GM12878 (cell line): ENCODE results near the gene BRF1. TPM values are rescaled to one million over a fixed set of nuclear protein-coding genes. Genes with fewer than 3 reads are reported as not detected.

ENCODE experiments used
- ATAC-seq: fragments of 200-7000 bp; cut with Tn5 transposase; 3 replicates; pipeline ENCODE4 v1.9.1; 2020; ENCODE audit warnings: mild to moderate bottlenecking, moderate library complexity
- BruUV-seq: library from RNA; stranded (reverse); fragments of 400-500 nt; replicated peaks from 2 replicates; lab custom pipeline; 2021; lab: Mats Ljungman, UMichigan
- CTCF ChIA-PET: fragments of 300-600 bp; sonication (Branson Sonifier 250); formaldehyde crosslinking; extraction: SDS; loops from one replicate; lab custom pipeline; 2021; ENCODE audit warnings: inconsistent platforms; lab: Yijun Ruan, JAX
- POLR2A ChIA-PET: fragments of 350-600 bp; formaldehyde crosslinking; extraction: SDS; loops from one replicate; lab custom pipeline; 2021; ENCODE audit warnings: inconsistent platforms; lab: Charles Lee
- RAD21 ChIA-PET: fragments of 300-600 bp; sonication (Branson Sonifier 250); formaldehyde crosslinking; loops from one replicate; lab custom pipeline; 2023; ENCODE audit warnings: antibody characterized with exemption; ENCODE audit not compliant: unreplicated experiment; lab: Charles Lee
- SMC1A ChIA-PET: fragments of 300-600 bp; sonication (Branson Sonifier 250); formaldehyde crosslinking; loops from one replicate; lab custom pipeline; 2023; ENCODE audit not compliant: unreplicated experiment, uncharacterized antibody; lab: Charles Lee
- DNase-seq: peaks from one replicate; pipeline ENCODE4 v3.0.0-alpha.2; 2011; ENCODE audit warnings: low read depth, low spot score
- FAIRE-seq: peaks from 3 replicates; lab custom pipeline; 2011; peaks lifted over from hg19 to GRCh38; lab: Jason Lieb, UNC
- H2AFZ ChIP-seq: 2 replicates; pipeline ENCODE4 v1.6.0; 2011; ENCODE audit warnings: low read depth, low read length, control low read depth; ENCODE audit not compliant: control insufficient read depth
- H3K27ac ChIP-seq: 2 replicates; pipeline ENCODE4 v1.5.1; 2011; ENCODE audit warnings: control low read depth; ENCODE audit not compliant: control insufficient read depth, insufficient read depth
- H3K27me3 ChIP-seq, 2 experiments: replicated peaks in 1 of 2; 2 replicates each; pipeline versions ENCODE4 v1.6.0 to v1.6.1; 2011; ENCODE audit warnings: low read length in 1 of 2; ENCODE audit not compliant: control insufficient read depth in 2 of 2, insufficient read depth in 2 of 2
- H3K36me3 ChIP-seq, 2 experiments: 2 replicates each; pipeline ENCODE4 v1.5.1; 2011; ENCODE audit warnings: low read length in 1 of 2; ENCODE audit not compliant: control insufficient read depth in 2 of 2, insufficient read depth in 2 of 2
- H3K4me1 ChIP-seq: 2 replicates; pipeline ENCODE4 v1.6.1; 2011; ENCODE audit warnings: mild to moderate bottlenecking, low read length, moderate library complexity, mixed read lengths; ENCODE audit not compliant: control insufficient read depth, insufficient read depth
- H3K4me2 ChIP-seq: 2 replicates; pipeline ENCODE4 v1.6.0; 2011; ENCODE audit warnings: control low read depth; ENCODE audit not compliant: control insufficient read depth, insufficient read depth
- H3K4me3 ChIP-seq: fragments of 200-600 bp; sonication (generic); 2 replicates; pipeline ENCODE4 v1.5.1; 2016
- H3K79me2 ChIP-seq: 2 replicates; pipeline ENCODE4 v1.6.0; 2011; ENCODE audit warnings: low read length; ENCODE audit not compliant: control insufficient read depth, insufficient read depth
- H3K9ac ChIP-seq: 2 replicates; pipeline ENCODE4 v1.8.0; 2011; ENCODE audit warnings: low read length, control low read depth, mixed read lengths; ENCODE audit not compliant: control insufficient read depth, insufficient read depth
- H3K9me3 ChIP-seq: replicated peaks from 3 replicates; pipeline ENCODE4 v1.5.1; 2011; ENCODE audit warnings: mild to moderate bottlenecking, low read length; ENCODE audit not compliant: control insufficient read depth, insufficient read depth
- H4K20me1 ChIP-seq: 2 replicates; pipeline ENCODE4 v1.6.0; 2011; ENCODE audit not compliant: control insufficient read depth, insufficient read depth
- BACH1 ChIP-seq: fragments of 450-650 bp; IDR thresholded peaks from 2 replicates; pipeline ENCODE4 v1.6.1; 2017; ENCODE audit warnings: mild to moderate bottlenecking, borderline replicate concordance
- CBFB ChIP-seq: IDR thresholded peaks from 2 replicates; pipeline ENCODE4 v1.6.1; 2016; ENCODE audit warnings: antibody characterized with exemption, low read depth
- MYB ChIP-seq: fragments of 150-350 bp; IDR thresholded peaks from 2 replicates; pipeline ENCODE4 v1.6.1; 2014; ENCODE audit warnings: mild to moderate bottlenecking, low read depth, low read length, borderline replicate concordance
- RFX5 ChIP-seq: IDR thresholded peaks from 2 replicates; pipeline ENCODE4 v1.6.1; 2011; ENCODE audit warnings: low read depth, low read length, improper control_type of control experiment
- RUNX3 ChIP-seq: IDR thresholded peaks from 2 replicates; pipeline ENCODE4 v1.6.1; 2012; ENCODE audit warnings: low read length, inconsistent platforms
- TAF1 ChIP-seq: IDR thresholded peaks from 2 replicates; pipeline ENCODE4 v1.6.1; 2011; ENCODE audit warnings: mild to moderate bottlenecking, low read depth, low read length, borderline replicate concordance
- WGBS: methylation state at CpG from one replicate; pipeline ENCODE4 v1.1.6; 2016; ENCODE audit warnings: low lambda C conversion rate; ENCODE audit not compliant: insufficient replicate concordance, insufficient coverage; ENCODE audit errors: missing lambda C conversion rate; 5-methylcytosine and 5-hydroxymethylcytosine counted together
- in situ Hi-C: fragments of 300-500 bp; cut with MboI; formaldehyde crosslinking; loops from 9 replicates; pipeline ENCODE4 v1.14.3; 2018; ENCODE audit warnings: mixed read lengths
- intact Hi-C: fragments of 100-400 bp; cut with micrococcal nuclease; formaldehyde crosslinking; loops from one replicate; pipeline ENCODE4 v1.14.2; 2022; ENCODE audit not compliant: unreplicated experiment
- polyA plus RNA-seq, 11 experiments: library from polyadenylated mRNA; depleted of rRNA in 4 of 11; unstranded in 6 of 11; stranded (reverse) in 5 of 11; fragments of >200 nt; fragmentation: Nextera tagmentation in 4 of 11; fragmentation: Illumina TruSeq in 1 of 11; extraction: Ambion mirVana in 4 of 11; extraction: Trizol in 1 of 11; gene quantifications; 1 replicate in 1 of 11; 2 replicates in 10 of 11; pipeline versions ENCODE4 v1.2.1 to v1.2.3, GENCODE V29; 2011 to 2016; ENCODE audit warnings: inconsistent platforms in 2 of 11, missing spikeins in 2 of 11, low read depth in 1 of 11
- total RNA-seq, 4 experiments: library from RNA; depleted of rRNA in 3 of 4; stranded (reverse); fragments of >200 nt in 3 of 4; fragmentation: Illumina TruSeq in 1 of 4; extraction: Trizol in 1 of 4; gene quantifications; 2 replicates each; pipeline versions ENCODE4 v1.2.1 to v1.2.3, GENCODE V29; 2013 to 2021

Gene BRF1
- total and polyA plus RNA-seq, 10 of the 15 experiments (the other 5 are each of a cell fraction or from before 2014, with no cell fraction given): 0.21 to 33.5 (median 10.7) TPM

- no peaks in the 10 kb centered on the region for H3K27me3 ChIP-seq
- no peak overlapping the region for H3K4me2 ChIP-seq
- DNase-seq (no peak), ATAC-seq (no peak; the same call in 1 of the 3 replicates), FAIRE-seq (peak; percentile 41)
- H2AFZ ChIP-seq: no peak overlapping the region
- no peaks in the 10 kb centered on the region for H3K79me2 ChIP-seq
- no peaks in the 10 kb centered on the region for H3K9me3 ChIP-seq
- CTCF ChIA-PET: interaction anchor here (2.5 kb wide), 1 partner anchor 11 kb away, joined by 11 read pairs; no protein-coding TSS in a partner anchor
- H3K4me3 ChIP-seq: no peak overlapping the region
- SMC1A ChIA-PET: interaction anchor here (1.2 kb wide), 1 partner anchor 11 kb away, joined by 3 read pairs; no protein-coding TSS in a partner anchor
- RAD21 ChIA-PET: no interaction called here
- H3K27ac ChIP-seq: no peak overlapping the region
- intact Hi-C loops: no loop called here
- POLR2A ChIA-PET: no interaction called here
- peaks cover 3% of the 10 kb centered on the region; the same call in 1 of the 2 replicates for H4K20me1 ChIP-seq
- in situ Hi-C loops: no loop called here
- peaks cover 6% of the 10 kb centered on the region for H3K4me1 ChIP-seq
- H3K36me3 ChIP-seq: no peaks in the 10 kb centered on the region
- BruUV-seq: no TSS peak
- TF ChIP-seq RUNX3 (peak; percentile 43), MYB (no peak)
- WGBS: 35% methylated on average over 20 of the region's 20 CpGs
- no peak overlapping the region for H3K9ac ChIP-seq
Observed at GRCh38 chr14:105340821-105341733, 40.3 kb upstream of the BRF1 start.

GRCh38 chr14:105337966-105338741 lies 37.4 kb upstream of the BRF1 start:
- peaks cover 6% of the 10 kb centered on the region for H3K4me1 ChIP-seq
- in situ Hi-C loops (no loop called here), intact Hi-C loops (no loop called here)
- H2AFZ ChIP-seq: no peak overlapping the region
- no peaks in the 10 kb centered on the region for H3K79me2 ChIP-seq
- WGBS: 45% methylated on average over 16 of the region's 18 CpGs
- H3K9ac ChIP-seq: no peak overlapping the region
- ATAC-seq (no peak), DNase-seq (no peak), FAIRE-seq (no peak)
- ChIA-PET RAD21 (no interaction called here), CTCF (no interaction called here), SMC1A (no interaction called here), POLR2A (no interaction called here)
- no peaks in the 10 kb centered on the region for H3K9me3 ChIP-seq
- no peak overlapping the region for H3K4me2 ChIP-seq
- no peak for TF ChIP-seq CBFB
- TF ChIP-seq RFX5: no peak
- TF ChIP-seq BACH1: no peak
- TF ChIP-seq TAF1: no peak
- BruUV-seq: no TSS peak
- peaks cover 3% of the 10 kb centered on the region; the same call in 1 of the 2 replicates for H4K20me1 ChIP-seq
- no peaks in the 10 kb centered on the region for H3K27me3 ChIP-seq
- no peak overlapping the region for H3K4me3 ChIP-seq
- H3K36me3 ChIP-seq: no peaks in the 10 kb centered on the region; a peak in 1 of 4 replicates
- no peak overlapping the region for H3K27ac ChIP-seq
